Esophagus squamous epithelium (tissue), 4 donors: ENCODE results near the gene CCDC102B.

Experiments
- POLR2A ChIP-seq, 4 donors: fragments of 450-650 bp; IDR thresholded peaks; one replicate each; pipeline ENCODE4 v1.6.1; 2017; ENCODE audit warnings: antibody characterized with exemption in 4 of 4, mild to moderate bottlenecking in 4 of 4, moderate library complexity in 3 of 4
- TF ChIP-seq, protein P1 (sequence below), 6 experiments: fragments of 450-650 bp in 4 of 6; fragments of 200-600 bp in 2 of 6; sonication (generic) in 2 of 6; IDR thresholded peaks; one replicate each; pipeline ENCODE4 v1.5.1; 2016 to 2019; ENCODE audit warnings: antibody characterized with exemption in 6 of 6, mild to moderate bottlenecking in 4 of 6, moderate library complexity in 4 of 6

DNA sequence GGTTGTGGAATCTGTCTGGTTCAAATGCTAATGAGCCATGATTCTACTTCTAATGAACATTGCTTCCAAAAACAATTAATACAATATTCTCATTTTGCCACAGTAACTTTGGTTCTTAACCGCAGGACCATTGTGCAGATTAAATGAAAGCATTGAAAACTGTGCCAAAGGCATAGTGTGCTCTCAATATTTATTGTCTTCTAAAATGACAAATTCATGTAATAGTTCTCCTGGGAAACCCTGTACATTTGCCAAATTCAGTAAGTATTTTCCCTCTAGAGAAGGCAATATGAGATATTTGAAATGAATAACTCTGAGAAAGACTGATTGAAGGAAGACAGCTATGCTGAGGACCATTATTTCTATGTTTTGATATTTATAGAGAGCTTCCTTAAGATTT lies 246.3 kb downstream of the CCDC102B start:
- TF ChIP-seq, protein P1, sequence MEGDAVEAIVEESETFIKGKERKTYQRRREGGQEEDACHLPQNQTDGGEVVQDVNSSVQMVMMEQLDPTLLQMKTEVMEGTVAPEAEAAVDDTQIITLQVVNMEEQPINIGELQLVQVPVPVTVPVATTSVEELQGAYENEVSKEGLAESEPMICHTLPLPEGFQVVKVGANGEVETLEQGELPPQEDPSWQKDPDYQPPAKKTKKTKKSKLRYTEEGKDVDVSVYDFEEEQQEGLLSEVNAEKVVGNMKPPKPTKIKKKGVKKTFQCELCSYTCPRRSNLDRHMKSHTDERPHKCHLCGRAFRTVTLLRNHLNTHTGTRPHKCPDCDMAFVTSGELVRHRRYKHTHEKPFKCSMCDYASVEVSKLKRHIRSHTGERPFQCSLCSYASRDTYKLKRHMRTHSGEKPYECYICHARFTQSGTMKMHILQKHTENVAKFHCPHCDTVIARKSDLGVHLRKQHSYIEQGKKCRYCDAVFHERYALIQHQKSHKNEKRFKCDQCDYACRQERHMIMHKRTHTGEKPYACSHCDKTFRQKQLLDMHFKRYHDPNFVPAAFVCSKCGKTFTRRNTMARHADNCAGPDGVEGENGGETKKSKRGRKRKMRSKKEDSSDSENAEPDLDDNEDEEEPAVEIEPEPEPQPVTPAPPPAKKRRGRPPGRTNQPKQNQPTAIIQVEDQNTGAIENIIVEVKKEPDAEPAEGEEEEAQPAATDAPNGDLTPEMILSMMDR (IDR thresholded peaks at IDR 0.05) = no peak
- TF ChIP-seq POLR2A (IDR thresholded peaks at IDR 0.05) = no peak
